ENCODE measurements around the gene PVR.

GRCh38 chr19:44613295-44614178 is 30.2 kb upstream of the PVR start, which contains the start of gene IGSF23:
- TF ChIP-seq CTCF (IDR thresholded peaks at IDR 0.05) (no peak), POLR2AphosphoS5 (IDR thresholded peaks at IDR 0.05) (no peak), EP300 (IDR thresholded peaks at IDR 0.05) (no peak), POLR2A (IDR thresholded peaks at IDR 0.05) (no peak)

Measured in sigmoid colon (tissue), 4 donors.